HG02943 (cell line): ENCODE measurements around the gene MECP2.

Experiments
- ATAC-seq: cut with Tn5 transposase; IDR thresholded peaks from one replicate; pipeline ENCODE4 v1.9.1; 2021; ENCODE audit warnings: mild to moderate bottlenecking, low read depth, moderate library complexity; ENCODE audit not compliant: unreplicated experiment

The MECP2 gene

GRCh38 chrX:154116426-154117211 is 19.1 kb upstream of the MECP2 start:
- no peak for ATAC-seq

- ATAC-seq = no peak
Observed at GRCh38 chrX:154115750-154116149, 18.2 kb upstream of the MECP2 start.

DNA sequence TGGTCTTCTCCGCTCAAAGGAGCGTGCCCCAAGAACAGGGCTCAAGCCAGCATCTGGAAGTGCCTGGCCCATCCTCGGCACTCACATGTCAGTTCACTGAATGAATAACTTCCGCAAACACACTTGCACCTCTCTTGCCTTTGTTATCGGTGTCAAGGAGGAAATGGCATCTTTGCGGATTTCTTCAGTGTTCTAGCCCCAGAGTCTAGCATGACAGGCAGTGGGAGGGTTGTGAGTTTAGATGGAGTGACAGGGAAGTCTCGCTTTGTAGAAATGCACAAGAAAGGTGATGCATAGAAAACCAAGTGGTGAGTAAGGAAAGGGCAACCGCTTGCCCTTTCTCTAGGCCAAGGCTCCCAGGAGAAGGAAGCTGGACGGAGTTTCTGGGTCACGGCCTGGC is 17.6 kb upstream of the MECP2 start:
- no peak for ATAC-seq

- no peak for ATAC-seq
Observed at GRCh38 chrX:154114652-154115051, 17.1 kb upstream of the MECP2 start.

GRCh38 chrX:154113729-154114128 is 16.2 kb upstream of the MECP2 start:
- ATAC-seq = no peak

DNA sequence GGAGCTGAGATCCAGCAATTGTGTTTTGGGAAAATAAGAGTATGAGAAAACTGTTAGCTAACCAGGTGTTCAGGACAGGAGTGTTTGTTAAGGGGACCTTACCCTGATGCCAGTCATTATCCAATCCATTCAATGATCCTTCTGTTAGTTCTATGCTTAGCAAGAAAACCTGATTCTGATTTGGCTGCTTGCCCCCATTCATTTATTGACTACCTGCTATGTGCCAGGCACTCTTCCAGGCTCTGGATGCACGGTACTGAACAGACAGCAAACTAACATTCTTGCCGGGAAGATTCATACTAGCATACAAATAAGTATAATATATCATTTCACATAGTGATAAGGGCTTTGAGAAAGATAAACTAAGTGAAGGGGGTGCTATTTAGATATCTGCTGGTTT is 1.0 kb upstream of the MECP2 start:
- no peak for ATAC-seq

DNA sequence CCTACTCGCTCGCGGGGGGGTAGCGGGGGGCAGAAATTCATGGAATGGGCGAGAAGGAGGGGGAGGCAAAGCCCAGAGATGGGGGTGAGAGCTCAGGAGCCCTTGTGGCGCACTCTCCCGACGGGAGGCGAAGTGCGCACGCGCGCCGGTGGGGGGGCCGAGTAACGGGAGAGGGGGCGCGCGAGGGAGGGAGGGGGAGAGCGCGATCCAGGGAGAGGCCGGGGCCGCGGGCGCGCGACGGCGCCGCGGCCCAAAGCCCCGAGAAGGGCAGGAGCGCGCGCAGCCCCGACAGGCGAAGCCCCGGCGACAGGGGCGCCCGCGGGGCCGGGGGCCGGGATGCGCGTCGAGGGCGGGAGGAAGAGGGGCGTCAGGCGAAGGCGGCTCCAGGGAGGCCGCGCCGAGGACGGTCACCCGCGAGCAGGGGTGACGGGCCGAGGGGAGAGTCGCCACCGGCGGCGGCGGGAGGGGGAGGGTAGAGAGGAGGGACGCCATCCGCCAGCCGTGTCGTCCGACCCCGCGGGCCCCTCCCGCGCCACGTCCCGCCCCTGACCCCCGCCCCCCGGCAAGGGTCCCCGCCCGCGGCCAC is 421 bp downstream of the MECP2 start:
- peak; percentile 26 for ATAC-seq

- no peak for ATAC-seq
Observed at GRCh38 chrX:154096140-154097002, 1.1 kb downstream of the MECP2 start.

DNA sequence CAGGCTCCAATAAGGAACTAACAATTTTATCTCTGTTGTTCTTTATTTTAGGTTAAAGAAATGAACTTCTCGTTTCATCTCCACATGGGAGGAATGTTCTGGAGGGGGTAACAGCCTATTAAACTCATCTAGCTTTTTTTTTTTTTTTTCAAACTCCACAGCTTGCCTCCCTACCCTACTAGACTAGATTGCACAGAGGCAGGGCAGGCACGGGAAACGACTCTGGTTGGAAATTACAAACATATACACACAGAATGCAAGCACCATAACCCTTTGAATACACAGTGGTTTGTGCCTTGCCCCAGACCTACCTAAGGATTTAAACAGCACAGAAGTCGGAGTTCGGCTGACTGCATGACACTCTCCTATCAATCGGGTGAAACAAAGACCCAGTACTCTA is 2.7 kb downstream of the MECP2 start:
- ATAC-seq = no peak

DNA sequence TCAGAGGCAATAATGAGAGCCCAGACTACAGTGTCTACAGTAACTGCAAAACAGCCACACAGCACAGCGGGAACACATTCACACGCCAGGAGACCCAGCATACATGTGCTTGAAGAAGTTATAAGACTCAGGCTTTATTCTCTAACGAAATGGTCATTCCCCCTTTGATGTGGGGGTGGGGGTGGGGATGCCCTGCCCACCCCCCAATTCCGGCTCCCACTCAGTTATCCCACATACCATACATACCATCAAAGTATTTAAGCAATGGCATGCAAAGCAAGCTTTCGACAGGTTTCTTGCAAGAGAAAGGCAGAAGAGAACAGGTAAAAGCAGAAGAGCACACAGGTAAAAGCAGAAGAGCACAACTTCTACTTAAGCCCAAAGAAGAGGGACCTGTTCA is 3.6 kb downstream of the MECP2 start:
- no peak for ATAC-seq

- no peak for ATAC-seq
Observed at GRCh38 chrX:154092371-154092770, 5.1 kb downstream of the MECP2 start.

GRCh38 chrX:154091678-154092077 is 5.8 kb downstream of the MECP2 start:
- ATAC-seq = no peak

- ATAC-seq = no peak
Observed at GRCh38 chrX:154090731-154091130, 6.8 kb downstream of the MECP2 start.

GRCh38 chrX:154084449-154085300 is 12.8 kb downstream of the MECP2 start:
- no peak for ATAC-seq

DNA sequence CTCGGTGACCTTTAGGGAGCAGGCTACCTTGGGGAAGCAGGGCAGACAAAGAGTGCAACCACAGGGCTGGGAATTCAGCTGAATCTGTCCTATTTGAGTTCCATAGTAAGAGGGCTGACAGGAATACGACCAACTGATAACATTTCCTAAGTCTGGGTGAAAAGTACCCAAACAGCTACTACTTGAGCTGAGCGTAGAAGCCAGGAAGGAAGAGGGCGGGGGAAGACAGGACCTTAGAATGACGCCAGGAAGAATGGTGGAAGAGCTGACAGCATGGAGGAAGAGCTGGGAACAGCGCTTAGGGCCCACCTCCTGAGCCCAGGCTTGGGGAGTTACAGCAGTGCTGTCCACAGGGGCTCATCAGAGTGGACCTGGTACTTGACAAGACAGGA is 14.4 kb downstream of the MECP2 start:
- ATAC-seq = no peak

GRCh38 chrX:154082396-154083125 is 15.0 kb downstream of the MECP2 start:
- ATAC-seq = no peak

GRCh38 chrX:154077101-154077500 is 20.4 kb downstream of the MECP2 start:
- no peak for ATAC-seq

GRCh38 chrX:154074199-154074598 is 23.3 kb downstream of the MECP2 start:
- no peak for ATAC-seq

DNA sequence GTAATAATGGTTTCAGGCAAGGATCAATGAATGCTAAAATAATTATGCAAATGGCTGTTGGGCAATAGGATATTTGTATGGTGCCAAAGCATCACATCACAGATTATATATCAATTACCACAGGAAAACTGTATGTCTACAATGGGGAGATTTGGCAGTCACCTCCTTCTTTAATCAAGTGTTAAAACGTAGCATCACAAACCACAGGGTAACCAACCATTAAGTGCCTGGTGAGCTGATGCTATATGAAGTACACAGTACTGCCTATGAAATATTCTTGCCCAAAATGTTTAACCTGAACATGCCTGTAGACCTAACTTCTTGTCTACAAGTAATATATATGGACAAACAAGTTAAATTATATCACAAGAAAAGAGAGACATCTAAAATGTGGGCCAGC is 25.3 kb downstream of the MECP2 start:
- ATAC-seq = no peak

- ATAC-seq = no peak
Observed at GRCh38 chrX:154068560-154068959, 29.0 kb downstream of the MECP2 start.
